Eye (tissue), 1 donor: ENCODE data around the gene GUCD1.
"Not testable (repeated sequence)": the region's sequence is repeated elsewhere in the genome, so short reads cannot be mapped to it uniquely, and the experiment has no call there.

Source experiments
- DNase-seq: peaks from one replicate; pipeline ENCODE4 v3.0.0-alpha.2; 2015

Gene GUCD1

GRCh38 chr22:24563246-24563645, 8.3 kb upstream of the GUCD1 start:
- no peak for DNase-seq

DNA sequence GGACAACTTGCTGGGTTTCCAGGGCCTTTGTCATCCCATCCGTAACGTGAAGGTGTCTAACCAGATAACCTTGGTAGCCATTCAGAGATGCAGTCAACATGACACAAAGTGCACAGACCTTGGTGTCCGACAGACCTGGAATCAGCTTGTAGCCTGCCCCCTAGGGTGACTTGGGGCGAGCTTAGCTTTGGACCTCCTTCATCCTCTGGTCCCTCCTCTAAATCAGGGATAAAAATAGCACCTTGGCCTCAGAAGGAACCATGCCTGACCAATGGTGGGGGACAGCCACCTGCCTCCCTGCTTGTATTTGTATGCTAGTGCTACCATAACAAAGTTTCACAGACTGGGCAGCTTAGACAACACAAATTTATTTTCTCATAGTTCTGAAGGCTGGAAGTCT, 4.5 kb upstream of the GUCD1 start:
- DNase-seq = no peak

DNA sequence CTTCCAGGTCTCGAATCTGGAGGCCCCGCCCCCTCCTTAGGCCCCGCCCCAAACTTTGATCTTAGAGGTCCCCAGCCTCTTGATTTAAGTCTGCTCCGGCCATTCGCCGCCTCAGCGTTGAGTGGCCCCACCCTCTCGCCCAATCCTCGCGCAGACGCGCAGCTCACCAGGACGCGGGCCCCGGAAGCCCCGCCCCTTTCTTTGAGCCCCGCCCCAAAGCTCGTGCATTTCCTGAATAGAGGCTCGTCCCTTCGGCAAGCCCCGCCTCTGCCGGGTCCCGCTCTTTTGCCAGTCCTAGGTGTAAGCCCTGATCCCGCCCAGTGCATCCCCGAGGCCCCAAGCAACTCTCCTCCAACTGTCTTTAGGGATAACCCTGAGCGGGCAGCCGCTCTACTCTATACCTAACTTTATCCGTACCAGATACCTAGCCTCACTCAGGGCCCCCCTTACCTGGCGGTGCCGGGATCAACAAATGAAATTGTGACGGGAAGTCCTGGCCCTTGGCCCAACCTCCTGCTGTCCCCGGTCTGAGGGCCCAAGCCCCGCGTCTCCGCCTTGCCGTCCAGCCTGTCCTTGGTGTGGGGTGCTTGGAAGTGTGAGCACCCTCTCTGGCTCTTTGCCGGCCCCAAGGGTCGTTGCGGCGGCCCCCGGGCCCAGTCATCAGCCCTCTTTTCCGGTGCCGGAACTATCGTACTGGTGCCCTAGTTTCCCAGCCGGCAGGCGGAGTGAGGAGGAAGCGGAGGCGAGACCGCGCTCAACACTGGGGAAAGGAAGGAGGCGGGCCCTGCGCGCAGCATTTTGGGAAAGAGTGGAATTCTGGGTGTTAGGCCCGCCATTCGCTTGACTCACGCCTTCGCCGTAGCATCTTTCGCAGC, 464 bp upstream of the GUCD1 start, which contains the start of gene SNRPD3:
Gene SNRPD3, plus strand, starts transcription at position 835 of the 875 bp plus-strand sequence. CDS start 1,676 bp downstream, outside the sequence.
- peak; percentile 100 for DNase-seq

DNA sequence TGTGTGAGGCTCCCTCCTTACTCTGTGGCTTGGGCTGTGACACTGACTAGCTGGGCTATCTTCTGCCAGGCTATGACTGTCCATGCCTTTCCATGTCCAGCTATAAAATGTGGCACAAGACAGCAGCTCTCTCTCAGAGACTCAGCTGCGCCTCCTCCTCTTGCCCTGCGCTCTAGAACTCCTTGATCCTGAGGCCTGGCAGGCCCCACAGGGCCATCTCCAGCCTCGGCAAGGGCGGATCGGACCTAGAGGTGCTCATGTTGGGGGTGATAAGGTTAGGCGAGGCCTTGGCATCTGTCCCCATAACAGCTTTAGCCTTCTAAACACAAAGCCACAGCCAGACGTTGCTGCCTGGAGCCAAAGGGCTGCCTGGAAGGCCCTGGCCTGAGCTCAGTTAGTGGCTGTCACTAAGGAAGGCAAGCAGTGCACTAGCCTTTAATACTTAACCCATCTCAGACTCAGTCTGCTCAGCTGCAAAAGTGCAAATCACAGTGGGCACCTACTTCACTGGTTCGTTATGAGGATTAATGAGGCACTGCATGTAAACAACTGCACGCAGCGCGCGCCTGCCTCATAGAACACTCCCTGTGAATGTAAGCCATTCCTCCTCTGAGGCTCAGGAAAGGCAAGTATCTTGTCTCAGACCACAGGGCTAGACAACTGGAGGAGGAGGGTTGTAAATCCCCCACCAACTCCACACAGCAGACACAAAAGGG, 1.2 kb downstream of the GUCD1 start:
- DNase-seq = peak; percentile 9

DNA sequence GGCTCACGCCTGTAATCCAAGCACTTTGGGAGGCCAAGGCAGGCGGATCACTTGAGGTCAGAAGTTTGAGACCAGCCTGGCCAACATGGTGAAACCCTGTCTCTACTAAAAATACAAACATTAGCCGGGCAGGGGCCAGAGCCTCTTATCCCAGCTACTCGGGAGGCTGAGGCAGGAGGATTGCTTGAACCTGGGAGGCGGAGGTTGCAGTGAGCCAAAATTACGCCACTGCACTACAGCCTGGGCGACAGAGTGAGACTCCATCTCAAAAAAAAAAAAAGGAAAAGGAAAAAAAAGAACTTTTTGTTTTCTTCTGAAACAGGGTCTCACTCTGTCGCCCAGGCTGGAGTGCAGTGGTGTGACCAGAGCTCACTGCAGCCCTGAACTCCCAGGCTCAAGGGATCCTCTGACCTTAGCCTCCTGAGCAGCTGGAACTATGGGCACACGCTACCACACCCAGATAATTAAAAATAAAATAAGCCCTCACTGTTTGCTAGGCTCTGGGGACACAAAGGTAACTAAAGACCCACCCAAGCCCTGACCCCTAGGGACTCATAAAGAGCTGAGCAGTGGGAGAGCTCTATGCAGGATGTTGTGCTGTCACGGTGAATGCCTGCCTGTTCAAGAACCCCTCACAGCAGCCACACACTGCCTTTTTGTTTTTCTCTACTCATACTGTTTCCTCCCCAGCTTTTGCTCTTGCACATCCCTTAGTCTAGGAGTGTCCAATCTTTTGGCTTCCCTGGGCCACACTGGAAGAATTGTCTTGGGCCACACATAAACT, 2.2 kb downstream of the GUCD1 start:
- not testable (repeated sequence) for DNase-seq

DNA sequence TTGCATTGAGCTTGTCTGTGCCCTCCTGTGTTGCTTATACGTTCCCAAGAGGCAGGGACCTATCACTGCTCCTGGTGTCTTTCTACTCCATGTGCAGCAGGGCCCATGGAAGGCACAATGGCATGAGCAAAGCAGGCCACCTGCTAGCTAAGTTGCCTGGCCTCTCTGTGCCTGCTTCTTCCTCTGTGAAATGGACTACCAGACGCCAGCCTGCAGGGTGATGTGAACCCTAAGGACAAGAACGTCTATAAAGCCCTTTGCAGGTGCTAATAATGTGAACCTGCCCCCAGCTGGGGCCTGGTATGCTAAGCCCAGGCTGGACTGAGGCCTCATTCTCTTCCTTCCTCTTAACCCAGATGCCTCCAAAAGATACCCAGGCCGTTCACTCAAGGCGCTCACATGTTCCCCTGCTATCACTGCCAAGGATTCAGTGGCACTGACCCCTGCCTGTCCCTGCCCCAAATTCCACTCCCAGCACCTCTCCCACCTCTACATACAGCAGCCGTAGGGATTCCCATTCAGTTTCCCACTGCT, 4.0 kb downstream of the GUCD1 start:
- DNase-seq = no peak

- no peak for DNase-seq
Measured at GRCh38 chr22:24550028-24550901, 4.7 kb downstream of the GUCD1 start.

DNA sequence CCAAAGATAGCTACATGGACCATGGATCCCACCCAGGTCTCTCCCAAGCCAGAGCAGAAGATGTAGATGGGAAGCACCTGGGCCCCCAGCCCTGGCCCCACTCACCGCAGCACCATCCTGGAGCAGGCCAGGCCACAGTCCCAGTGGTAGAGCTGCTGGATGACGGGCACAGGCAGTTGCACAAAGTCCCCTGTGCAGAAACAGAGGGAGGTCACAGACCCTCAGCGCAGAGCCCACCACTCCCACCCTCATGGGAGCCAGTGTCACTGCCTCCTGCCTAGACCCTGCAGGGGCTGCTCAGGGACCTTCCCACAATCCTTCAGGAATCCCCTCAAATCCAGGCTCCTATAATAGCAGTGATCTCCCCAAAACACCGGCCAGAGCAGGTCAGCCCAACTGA, 6.1 kb downstream of the GUCD1 start:
- no peak for DNase-seq

- no peak for DNase-seq
Measured at GRCh38 chr22:24543679-24544243, 11.2 kb downstream of the GUCD1 start.

GRCh38 chr22:24543185-24543601, 11.7 kb downstream of the GUCD1 start:
- DNase-seq = no peak

- no peak for DNase-seq
Measured at GRCh38 chr22:24542641-24543040, 12.3 kb downstream of the GUCD1 start.

DNA sequence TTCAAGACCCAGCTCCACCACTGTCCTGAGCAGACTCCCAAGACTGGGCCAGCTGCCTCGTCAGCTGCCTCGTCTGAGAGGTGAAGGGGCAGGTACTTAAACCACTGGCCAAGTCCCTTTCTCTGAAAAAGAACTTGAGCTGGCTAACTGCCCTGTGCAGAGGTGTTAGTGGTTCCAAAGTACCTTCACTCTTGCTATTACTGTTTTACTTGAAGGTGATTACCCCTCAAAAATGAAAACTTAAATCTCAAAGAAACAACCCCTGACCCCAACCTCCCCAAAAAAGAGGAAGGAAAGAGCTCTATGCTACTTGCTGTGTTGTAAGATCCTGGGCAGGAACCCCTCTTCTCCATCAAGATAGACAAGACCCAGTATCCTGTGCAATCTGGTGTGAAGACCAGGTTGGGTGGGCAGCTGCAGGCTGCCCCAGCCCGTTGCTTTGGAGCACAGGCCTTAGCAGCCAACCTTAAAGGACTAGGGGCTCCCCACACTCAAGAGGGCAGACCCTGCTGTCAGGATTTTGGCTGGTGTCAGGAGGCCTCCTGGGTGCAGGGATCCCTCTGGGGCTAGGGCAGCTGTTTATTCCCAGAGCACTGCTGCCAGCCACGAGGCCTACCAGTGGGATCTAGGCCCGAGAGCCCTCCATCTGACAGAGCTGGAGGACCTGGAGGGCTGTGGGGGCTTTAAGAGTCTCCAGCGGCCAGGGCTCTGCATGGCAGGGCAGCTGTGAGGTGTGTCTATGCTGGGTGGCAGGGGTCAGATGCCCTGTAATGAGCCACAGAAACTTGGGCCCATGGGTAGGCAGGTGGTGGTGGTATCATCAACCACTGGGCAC, 13.0 kb downstream of the GUCD1 start:
- no peak for DNase-seq

- no peak for DNase-seq
Measured at GRCh38 chr22:24540470-24540869, 14.5 kb downstream of the GUCD1 start.

- no peak for DNase-seq
Measured at GRCh38 chr22:24536089-24536488, 18.8 kb downstream of the GUCD1 start.

- DNase-seq = no peak
Measured at GRCh38 chr22:24535348-24535747, 19.6 kb downstream of the GUCD1 start.

DNA sequence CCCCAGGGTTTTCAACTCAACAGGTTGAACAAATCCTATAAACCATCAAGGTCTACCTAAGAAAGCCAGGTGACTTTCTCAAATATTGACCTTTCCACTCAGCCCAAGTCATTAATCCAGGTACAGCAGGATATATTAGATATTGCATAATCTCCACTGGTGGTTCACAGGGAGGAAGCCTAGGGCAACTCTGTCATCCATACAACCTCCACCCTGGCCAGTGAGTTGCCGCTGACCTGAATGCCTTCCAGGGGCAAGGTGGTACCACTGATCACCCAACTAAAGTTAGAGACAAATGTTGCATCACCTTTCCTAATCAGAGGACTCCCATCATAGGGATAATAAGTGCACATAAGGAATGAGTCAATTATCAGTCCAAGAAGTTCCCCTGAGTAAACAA, 22.9 kb downstream of the GUCD1 start:
- DNase-seq = no peak

- not testable (repeated sequence) for DNase-seq
Measured at GRCh38 chr22:24530968-24531367, 24.0 kb downstream of the GUCD1 start.

DNA sequence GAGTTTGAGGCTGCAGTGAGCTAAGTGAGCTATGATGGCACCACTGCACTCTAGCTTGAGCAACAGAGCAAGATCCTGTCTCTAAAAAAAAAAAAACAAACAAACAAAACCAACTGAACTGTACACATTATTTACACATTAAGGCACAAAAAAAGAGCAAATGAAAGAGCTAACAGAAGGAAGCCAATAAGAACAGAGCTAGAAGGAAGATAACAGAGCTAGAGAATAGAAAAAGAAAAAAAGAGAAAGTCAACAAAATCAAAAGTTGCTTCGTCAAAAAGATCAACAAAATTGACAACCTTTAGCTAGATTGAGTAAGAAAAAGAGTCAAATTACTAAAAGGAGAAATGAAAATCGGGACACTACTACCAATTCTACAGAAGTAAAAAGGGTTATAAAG, 25.0 kb downstream of the GUCD1 start:
- no peak for DNase-seq

DNA sequence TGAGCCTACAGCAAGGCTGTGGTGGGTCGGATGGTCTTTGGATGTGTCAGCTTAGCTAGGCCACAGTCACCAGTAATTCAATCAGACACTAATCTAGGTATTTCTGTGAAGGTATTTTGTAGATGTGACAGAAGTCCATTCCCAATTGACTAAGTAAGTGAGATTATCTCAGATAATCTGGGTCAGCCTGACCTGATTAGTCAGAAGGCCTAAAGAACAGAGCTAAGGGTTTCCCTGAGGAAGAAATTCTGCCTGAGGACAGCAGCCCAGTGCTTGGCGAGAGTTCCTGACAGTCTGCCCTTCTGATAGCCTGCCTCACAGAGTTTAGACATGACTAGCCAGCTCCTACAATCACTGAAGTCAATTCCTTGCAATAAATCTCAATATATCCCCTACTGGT, 28.7 kb downstream of the GUCD1 start:
- DNase-seq = no peak

- DNase-seq = peak; percentile 71
Measured at GRCh38 chr22:24525416-24526037, 29.4 kb downstream of the GUCD1 start.
